H1 (cell line): ENCODE results near the gene TCEANC2. TPM values are rescaled to one million over a fixed set of nuclear protein-coding genes. Genes with fewer than 3 reads are reported as not detected.

Experiments
- CTCF ChIA-PET: fragments of 300-600 bp; sonication (Branson Sonifier 250); formaldehyde crosslinking; loops from one replicate; lab custom pipeline; 2021; ENCODE audit not compliant: partially characterized antibody; lab: Charles Lee
- POLR2A ChIA-PET: fragments of 300-600 bp; sonication (Branson Sonifier 250); formaldehyde crosslinking; loops from one replicate; lab custom pipeline; 2021; ENCODE audit warnings: inconsistent platforms; ENCODE audit not compliant: partially characterized antibody; lab: Charles Lee
- DNase-seq, 2 experiments: peaks; one replicate each; pipeline versions ENCODE4 v3.0.0 to v3.0.0-alpha.2; 2010 to 2022; ENCODE audit warnings: low spot score in 2 of 2, low read depth in 1 of 2, mixed read lengths in 1 of 2
- FAIRE-seq: peaks from 2 replicates; lab custom pipeline; 2011; peaks lifted over from hg19 to GRCh38; lab: Jason Lieb, UNC
- H2AFZ ChIP-seq: 2 replicates; pipeline ENCODE4 v1.8.1; 2012; ENCODE audit warnings: low read length, inconsistent platforms
- H2AK5ac ChIP-seq: 2 replicates; pipeline ENCODE4 v1.6.1; 2013; ENCODE audit warnings: low read depth, low read length
- H2BK120ac ChIP-seq: replicated peaks from 2 replicates; pipeline ENCODE3; 2013; ENCODE audit warnings: low read depth, low read length, inconsistent platforms
- H2BK12ac ChIP-seq: 2 replicates; pipeline ENCODE4 v1.6.1; 2013; ENCODE audit warnings: low read depth, low read length
- H2BK15ac ChIP-seq: 2 replicates; pipeline ENCODE4 v1.6.1; 2013; ENCODE audit warnings: low read length
- H2BK20ac ChIP-seq: 2 replicates; pipeline ENCODE4 v1.6.1; 2013; ENCODE audit warnings: low read length
- H2BK5ac ChIP-seq: 2 replicates; pipeline ENCODE4 v1.6.1; 2013; ENCODE audit warnings: low read depth, low read length
- H3K14ac ChIP-seq: 2 replicates; pipeline ENCODE4 v1.6.1; 2013; ENCODE audit warnings: inconsistent platforms; ENCODE audit not compliant: insufficient read length
- H3K18ac ChIP-seq: 2 replicates; pipeline ENCODE4 v1.6.1; 2013; ENCODE audit warnings: low read length; ENCODE audit errors: extremely low read depth
- H3K23ac ChIP-seq: 2 replicates; pipeline ENCODE4 v1.6.1; 2013; ENCODE audit warnings: inconsistent platforms; ENCODE audit not compliant: insufficient read length
- H3K23me2 ChIP-seq: 2 replicates; pipeline ENCODE4 v1.6.1; 2013; ENCODE audit warnings: low read depth, low read length
- H3K27ac ChIP-seq: 2 replicates; pipeline ENCODE4 v1.6.1; 2011; ENCODE audit warnings: low read depth, low read length, inconsistent platforms
- H3K27me3 ChIP-seq, 4 experiments: replicated peaks in 1 of 4; 1 replicate in 1 of 4; 2 replicates in 3 of 4; pipeline versions ENCODE4 v1.6.1 to v1.8.1; 2011 to 2013; ENCODE audit warnings: low read length in 3 of 4, mild to moderate bottlenecking in 3 of 4, inconsistent platforms in 2 of 4, mixed read lengths in 2 of 4, moderate library complexity in 1 of 4; ENCODE audit not compliant: control insufficient read depth in 3 of 4, insufficient read depth in 3 of 4; ENCODE audit errors: extremely low read depth in 1 of 4
- H3K36me3 ChIP-seq, 4 experiments: 2 replicates each; pipeline versions ENCODE4 v1.6.1 to v1.8.1; 2011 to 2013; ENCODE audit warnings: mild to moderate bottlenecking in 4 of 4, low read length in 3 of 4, moderate library complexity in 2 of 4, control low read depth in 1 of 4, inconsistent platforms in 1 of 4; ENCODE audit not compliant: insufficient read depth in 4 of 4, control insufficient read depth in 2 of 4
- H3K4ac ChIP-seq: replicated peaks from 2 replicates; pipeline ENCODE3; 2013; ENCODE audit warnings: low read length, low read depth, mixed read lengths, inconsistent platforms; ENCODE audit not compliant: insufficient read length
- H3K4me1 ChIP-seq, 4 experiments: replicated peaks in 1 of 4; 1 replicate in 1 of 4; 2 replicates in 3 of 4; pipeline versions ENCODE4 v1.6.1 to v1.8.1; 2011 to 2013; ENCODE audit warnings: low read length in 3 of 4, inconsistent platforms in 2 of 4, mixed read lengths in 1 of 4; ENCODE audit not compliant: insufficient read depth in 4 of 4, control insufficient read depth in 3 of 4
- H3K4me2 ChIP-seq, 2 experiments: 2 replicates each; pipeline versions ENCODE4 v1.6.1 to v1.8.1; 2011 to 2013; ENCODE audit warnings: low read depth in 2 of 2, low read length in 2 of 2, control low read depth in 1 of 2, inconsistent platforms in 1 of 2, mild to moderate bottlenecking in 1 of 2; ENCODE audit not compliant: insufficient read depth in 1 of 2
- H3K4me3 ChIP-seq, 4 experiments: fragments of 200-600, 300-600 bp in 1 of 4; sonication (generic), shearing (Covaris generic), sonication (Bioruptor Twin) in 1 of 4; 2 replicates each; pipeline versions ENCODE4 v1.5.1 to v1.8.1; 2011 to 2016; ENCODE audit warnings: low read length in 4 of 4, low read depth in 3 of 4, control low read depth in 2 of 4, inconsistent platforms in 2 of 4, mild to moderate bottlenecking in 2 of 4, mixed read lengths in 1 of 4, moderate library complexity in 1 of 4; ENCODE audit not compliant: insufficient read depth in 2 of 4; ENCODE audit errors: extremely low read depth in 1 of 4
- H3K56ac ChIP-seq: replicated peaks from 2 replicates; pipeline ENCODE3; 2013; ENCODE audit warnings: low read depth, mild to moderate bottlenecking, mixed read lengths, low read length, inconsistent platforms; ENCODE audit not compliant: insufficient read length
- H3K79me1 ChIP-seq: 2 replicates; pipeline ENCODE4 v1.6.1; 2013; ENCODE audit warnings: low read depth, low read length, control low read depth
- H3K79me2 ChIP-seq, 2 experiments: 2 replicates each; pipeline versions ENCODE4 v1.6.1 to v1.8.1; 2012 to 2013; ENCODE audit warnings: low read length in 2 of 2, mild to moderate bottlenecking in 2 of 2, inconsistent platforms in 1 of 2; ENCODE audit not compliant: insufficient read depth in 2 of 2, control insufficient read depth in 1 of 2
- H3K9ac ChIP-seq, 4 experiments: replicated peaks in 1 of 4; 1 replicate in 1 of 4; 2 replicates in 3 of 4; pipeline versions ENCODE4 v1.6.1 to v1.8.1; 2011 to 2013; ENCODE audit warnings: low read depth in 3 of 4, low read length in 3 of 4, control low read depth in 2 of 4, mild to moderate bottlenecking in 2 of 4, moderate library complexity in 2 of 4, inconsistent platforms in 1 of 4; ENCODE audit errors: extremely low read depth in 1 of 4
- H3K9me3 ChIP-seq, 2 experiments: 2 replicates each; pipeline versions ENCODE4 v1.6.1 to v1.8.1; 2012 to 2013; ENCODE audit warnings: mild to moderate bottlenecking in 2 of 2, moderate library complexity in 2 of 2, control low read depth in 1 of 2, inconsistent platforms in 1 of 2, low read depth in 1 of 2, low read length in 1 of 2, mixed read lengths in 1 of 2; ENCODE audit not compliant: insufficient read depth in 2 of 2
- H4K20me1 ChIP-seq, 2 experiments: replicated peaks in 1 of 2; 2 replicates each; pipeline versions ENCODE3 to v1.8.1; 2011 to 2013; ENCODE audit warnings: inconsistent platforms in 2 of 2, low read length in 2 of 2, mild to moderate bottlenecking in 1 of 2; ENCODE audit not compliant: insufficient read depth in 2 of 2, control insufficient read depth in 1 of 2
- H4K5ac ChIP-seq: 2 replicates; pipeline ENCODE4 v1.6.1; 2013; ENCODE audit warnings: low read length, low read depth, mixed read lengths, inconsistent platforms; ENCODE audit not compliant: insufficient read length
- H4K8ac ChIP-seq: 2 replicates; pipeline ENCODE4 v1.8.0; 2013; ENCODE audit warnings: mild to moderate bottlenecking, moderate library complexity, low read length, inconsistent platforms; ENCODE audit not compliant: insufficient read depth; ENCODE audit errors: extremely low read depth
- H4K91ac ChIP-seq: replicated peaks from 2 replicates; pipeline ENCODE3; 2013; ENCODE audit warnings: low read length, mixed read lengths, inconsistent platforms; ENCODE audit not compliant: insufficient read length
- BCL11A ChIP-seq, 2 experiments: IDR thresholded peaks; one replicate each; pipeline ENCODE4 v1.6.1; 2011; ENCODE audit warnings: low read depth in 2 of 2, low read length in 2 of 2, mild to moderate bottlenecking in 2 of 2
- CBX5 ChIP-seq: fragments of 300-800, 300-1000 bp; sonication (generic); IDR thresholded peaks from 2 replicates; pipeline ENCODE4 v1.7.1; 2016; ENCODE audit warnings: antibody characterized with exemption, low read length, low read depth
- JUN ChIP-seq: IDR thresholded peaks from 2 replicates; pipeline ENCODE4 v1.6.1; 2011; ENCODE audit warnings: low read depth, mild to moderate bottlenecking, improper control_type of control experiment, low read length
- PHF8 ChIP-seq: fragments of 200-600 bp; sonication (generic); conservative IDR thresholded peaks from 2 replicates; pipeline ENCODE4 v1.7.1; 2012; ENCODE audit warnings: low read depth, mild to moderate bottlenecking, inconsistent platforms, low read length, moderate library complexity
- POLR2A ChIP-seq, 2 experiments: IDR thresholded peaks; 1 replicate in 1 of 2; 2 replicates in 1 of 2; pipeline ENCODE4 v1.6.1; 2011; ENCODE audit warnings: low read depth in 2 of 2, low read length in 2 of 2, mild to moderate bottlenecking in 2 of 2; ENCODE audit errors: control extremely low read depth in 1 of 2
- RNF2 ChIP-seq: fragments of 200-900, 300-1000 bp; sonication (generic); IDR thresholded peaks from 2 replicates; pipeline ENCODE4 v1.7.1; 2016; ENCODE audit warnings: borderline replicate concordance, low read depth, mild to moderate bottlenecking, antibody characterized with exemption, low read length; ENCODE audit not compliant: poor library complexity, severe bottlenecking; ENCODE audit errors: missing control alignments
- SIN3A ChIP-seq, 2 experiments: IDR thresholded peaks in 1 of 2; conservative IDR thresholded peaks in 1 of 2; 2 replicates each; pipeline ENCODE4 v1.6.1; 2011 to 2012; ENCODE audit warnings: low read length in 2 of 2, improper control_type of control experiment in 1 of 2, low read depth in 1 of 2, mild to moderate bottlenecking in 1 of 2
- SP1 ChIP-seq: IDR thresholded peaks from 2 replicates; pipeline ENCODE4 v1.6.1; 2011; ENCODE audit warnings: low read depth, low read length
- TAF7 ChIP-seq: optimal IDR thresholded peaks from 2 replicates; pipeline ENCODE3; 2011; ENCODE audit warnings: low read depth, mild to moderate bottlenecking, inconsistent platforms, low read length, moderate library complexity, borderline replicate concordance
- ZNF274 ChIP-seq: IDR thresholded peaks from 2 replicates; pipeline ENCODE4 v1.7.0; 2012; ENCODE audit warnings: low read length, borderline replicate concordance; ENCODE audit errors: extremely low read depth
- WGBS, 2 experiments: shearing (Covaris generic) in 1 of 2; methylation state at CpG; one replicate each; pipeline versions ENCODE4 v1.1.6 to v1.1.7; 2013 to 2015; ENCODE audit warnings: low lambda C conversion rate in 2 of 2, mixed read lengths in 2 of 2, inconsistent platforms in 1 of 2, low coverage in 1 of 2, missing lambda C conversion rate in 1 of 2; ENCODE audit not compliant: insufficient replicate concordance in 2 of 2, insufficient coverage in 1 of 2, insufficient read length in 1 of 2; ENCODE audit errors: extremely low coverage in 1 of 2, missing lambda C conversion rate in 1 of 2; 5-methylcytosine and 5-hydroxymethylcytosine counted together
- polyA plus RNA-seq, 7 experiments: library from polyadenylated mRNA; depleted of rRNA in 3 of 7; stranded (reverse) in 5 of 7; unstranded in 2 of 7; fragments of >200 nt in 5 of 7; fragments of 200-250 nt in 2 of 7; gene quantifications; 1 replicate in 5 of 7; 2 replicates in 1 of 7; 4 replicates in 1 of 7; pipeline versions ENCODE4 v1.2.1 to v1.2.3, GENCODE V29; 2011 to 2013; ENCODE audit warnings: missing spikeins in 2 of 7, mixed read lengths in 2 of 7
- total RNA-seq: library from RNA; stranded (reverse); fragmentation: NEBNext Ultra II Directional; extraction: Animal tissue kit (Norgen Biotek cat#: 25700); gene quantifications from 2 replicates; pipeline ENCODE4 v1.2.1, GENCODE V29; 2021

TCEANC2 gene
- total and polyA plus RNA-seq, 2 of the 8 experiments (the other 6 are each of a cell fraction or from before 2014, with no cell fraction given) = 4.2 to 8.2 TPM

GRCh38 chr1:54024358-54024757 is 29.1 kb upstream of the TCEANC2 start:
- no peaks in the 10 kb centered on the region for H3K4me1 ChIP-seq
- H3K79me2 ChIP-seq = no peaks in the 10 kb centered on the region
- H3K23ac ChIP-seq = no peak overlapping the region
- H3K14ac ChIP-seq = no peak overlapping the region
- no peak overlapping the region for H2BK15ac ChIP-seq
- FAIRE-seq (no peak), DNase-seq (no peak)
- H4K20me1 ChIP-seq = no peaks in the 10 kb centered on the region
- no peak overlapping the region for H2BK120ac ChIP-seq
- ChIA-PET POLR2A (no interaction called here), CTCF (interaction anchor here (0.6 to 1.0 kb wide), 2 partner anchors 13 to 50 kb away, joined by 3 read pairs; no protein-coding TSS in a partner anchor)
- no peak overlapping the region for H4K5ac ChIP-seq
- no peaks in the 10 kb centered on the region for H3K23me2 ChIP-seq
- no peak overlapping the region for H4K8ac ChIP-seq
- 88% methylated on average over 2 of the region's 2 CpGs; no CpG with 5 or more reads in 1 of the 2 experiments for WGBS, 2 experiments
- TF ChIP-seq CBX5 (no peak), PHF8 (no peak), ZNF274 (no peak), SP1 (no peak), POLR2A (IDR thresholded peaks at IDR 0.05; ENCODE audit: control extremely low read depth in 1 of 2, low read depth in 2 of 2, low read length in 2 of 2) (no peak), BCL11A (IDR thresholded peaks at IDR 0.05; ENCODE audit: low read depth in 2 of 2, low read length in 2 of 2) (no peak), RNF2 (no peak), JUN (no peak), SIN3A (conservative IDR thresholded peaks at IDR 0.05 in 1 of 2, IDR thresholded peaks at IDR 0.05 in 1 of 2; ENCODE audit: low read depth in 1 of 2, low read length in 2 of 2) (no peak), TAF7 (no peak)
- H3K27me3 ChIP-seq = no peaks in the 10 kb centered on the region
- H2BK5ac ChIP-seq = no peak overlapping the region
- no peak overlapping the region for H2BK12ac ChIP-seq
- H3K9me3 ChIP-seq = no peaks in the 10 kb centered on the region
- no peak overlapping the region for H4K91ac ChIP-seq
- H3K4me3 ChIP-seq = no peak overlapping the region
- no peak overlapping the region for H3K27ac ChIP-seq
- no peak overlapping the region for H3K4me2 ChIP-seq
- no peaks in the 10 kb centered on the region for H3K79me1 ChIP-seq
- H3K56ac ChIP-seq = no peak overlapping the region
- H3K18ac ChIP-seq = no peak overlapping the region
- H3K36me3 ChIP-seq = no peaks in the 10 kb centered on the region
- no peak overlapping the region for H3K4ac ChIP-seq
- H2BK20ac ChIP-seq = no peak overlapping the region
- H2AFZ ChIP-seq = no peak overlapping the region
- H2AK5ac ChIP-seq = no peak overlapping the region
- H3K9ac ChIP-seq = no peak overlapping the region
